ENCODE results near the gene GORASP1.
"Not testable (repeated sequence)": the region's sequence is repeated elsewhere in the genome, so short reads cannot be mapped to it uniquely, and the experiment has no call there.

GORASP1 gene

GRCh38 chr3:39064646-39065045 lies 42.8 kb downstream of the GORASP1 start:
- peak; percentile 74 for DNase-seq

DNA sequence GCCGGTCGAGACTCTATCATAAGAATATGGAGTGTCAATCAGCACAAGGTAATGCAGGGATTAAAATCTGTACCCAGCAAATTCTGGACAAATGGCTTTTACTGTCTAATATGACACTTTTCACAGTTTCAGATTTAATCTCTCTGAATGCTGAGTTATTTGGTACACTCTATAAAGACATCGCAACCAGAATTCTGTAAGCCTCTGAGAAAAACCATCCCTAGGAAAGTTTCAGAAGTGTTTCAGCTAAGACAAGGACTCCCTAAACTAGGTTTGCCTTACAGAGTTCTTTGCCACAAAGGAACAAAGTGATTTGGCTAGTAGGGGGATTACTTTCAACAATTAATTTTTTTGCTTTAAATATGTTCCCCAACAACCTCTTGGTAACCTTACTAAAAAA lies 44.3 kb downstream of the GORASP1 start:
- DNase-seq: no peak

GRCh38 chr3:39062180-39062579 lies 45.2 kb downstream of the GORASP1 start:
- no peak for DNase-seq

DNA sequence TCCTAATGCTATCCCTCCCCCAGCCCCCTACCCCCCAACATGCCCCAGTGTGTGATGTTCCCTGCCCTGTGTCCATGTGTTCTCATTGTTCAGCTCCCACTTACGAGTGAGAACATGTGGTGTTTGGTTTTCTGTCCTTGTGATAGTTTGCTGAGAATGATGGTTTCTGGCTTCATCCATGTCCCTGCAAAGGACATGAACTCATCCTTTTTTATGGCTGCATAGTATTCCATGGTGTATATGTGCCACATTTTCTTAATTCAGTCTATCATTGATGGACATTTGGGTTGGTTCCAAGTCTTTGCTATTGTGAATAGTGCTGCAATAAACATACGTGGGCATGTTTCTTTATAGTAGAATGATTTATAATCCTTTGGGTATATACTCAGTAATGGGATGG lies 46.2 kb downstream of the GORASP1 start:
- not testable (repeated sequence) for DNase-seq

GRCh38 chr3:39056151-39056550 lies 51.3 kb downstream of the GORASP1 start:
- DNase-seq: peak; percentile 43

- DNase-seq: no peak
These were observed 53.7 kb downstream of the GORASP1 start for GRCh38 chr3:39053696-39054095.

- DNase-seq: no peak
These were observed 54.8 kb downstream of the GORASP1 start for GRCh38 chr3:39052583-39052982.

DNA sequence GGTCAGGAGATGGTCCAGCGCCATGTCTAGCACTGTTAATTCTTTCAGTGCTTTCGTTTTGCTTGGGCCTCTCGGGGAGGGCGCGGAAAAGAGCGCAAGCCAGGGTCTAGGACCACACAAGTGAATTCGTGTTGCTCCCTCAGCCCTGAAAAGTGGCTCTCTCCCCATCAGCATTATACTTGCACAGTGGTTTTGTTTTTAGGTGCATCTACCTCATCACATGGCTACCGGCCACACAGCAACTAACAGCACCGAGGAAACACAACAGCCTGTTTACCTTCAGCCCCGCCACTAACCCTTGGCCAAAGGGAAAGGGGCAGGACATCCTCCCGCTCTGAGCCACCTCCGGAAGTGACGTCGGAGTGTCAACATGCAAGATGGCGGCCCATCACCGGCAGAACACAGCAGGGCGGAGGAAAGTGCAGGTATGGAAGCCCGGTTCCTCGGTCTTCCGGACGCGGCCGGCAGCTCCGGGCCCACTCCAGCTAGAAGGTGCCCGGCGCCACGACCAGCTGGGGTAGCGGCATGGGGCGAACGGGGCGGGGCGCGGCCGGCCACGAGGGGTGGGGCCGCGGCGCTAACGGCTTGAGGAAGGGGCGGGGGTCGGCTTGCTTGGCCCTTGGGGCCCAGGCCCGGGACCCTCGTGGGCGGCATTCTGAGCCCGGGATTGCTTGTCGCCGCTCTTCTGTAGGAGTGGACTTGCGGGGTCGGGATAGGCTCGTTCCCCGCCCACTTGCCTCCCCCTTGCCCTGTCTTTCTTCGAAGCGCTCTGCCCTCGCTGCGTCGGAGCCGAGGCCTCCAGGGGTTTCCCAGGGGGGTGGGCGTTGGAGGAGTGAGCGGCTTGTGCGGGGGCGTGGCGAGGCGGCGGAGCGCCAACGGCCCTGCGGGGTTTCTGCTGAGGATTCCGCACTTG lies 55.5 kb downstream of the GORASP1 start, which contains the start of the genes SCN11A and WDR48:
SCN11A (minus strand) TSS at position 296 of the 913 bp plus-strand sequence. CDS start 101,582 bp downstream, outside the sequence.
WDR48 (plus strand) TSS at position 368 of the 913 bp plus-strand sequence; CDS start at position 378, 10 bp downstream.
- peak; percentile 91 for DNase-seq

DNA sequence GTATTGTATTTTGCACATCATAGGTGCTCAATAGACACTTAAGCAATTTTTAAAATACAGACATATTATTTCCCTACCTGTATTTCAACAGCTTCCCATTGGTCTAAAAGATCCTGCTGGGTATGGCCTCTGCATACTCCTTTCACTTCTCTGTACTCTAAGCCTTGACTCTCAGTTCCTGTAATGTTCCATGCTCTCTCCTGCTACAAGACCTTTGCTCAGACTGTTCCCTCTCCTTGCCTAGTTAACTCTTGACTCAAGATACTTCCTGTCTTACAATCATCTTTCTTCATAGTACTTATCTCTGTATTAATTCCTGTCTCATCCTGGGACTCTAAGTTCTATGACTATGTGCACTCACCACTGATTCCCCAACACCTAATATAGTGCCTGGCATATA lies 57.4 kb downstream of the GORASP1 start:
- no peak for DNase-seq

Data from fibroblast of skin of back (primary cell).